ENCODE measurements around the gene SSUH2.
A peak's percentile ranks its signal among the peaks of the same experiment; 100 is the strongest.

Gene SSUH2

DNA sequence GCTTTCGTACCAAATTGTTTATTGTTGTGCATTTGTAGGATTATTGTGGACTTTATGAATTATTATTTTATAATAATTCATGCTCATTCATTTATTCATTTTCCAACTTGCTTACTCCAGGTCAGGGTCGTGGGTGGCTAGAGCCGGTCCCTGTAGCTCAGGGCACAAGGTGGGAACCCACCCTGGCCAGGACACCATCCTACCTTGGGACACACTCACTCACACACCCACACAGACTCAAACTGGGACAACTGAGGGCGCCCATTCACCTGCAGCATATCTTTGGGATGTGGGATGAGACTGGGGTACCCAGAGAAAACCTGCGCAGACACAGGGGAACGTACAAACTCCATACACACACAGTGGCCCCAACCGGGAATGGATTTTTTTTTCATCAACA lies 40.6 kb downstream of the SSUH2 start:
- H3K27me3 ChIP-seq (ENCODE audit: control insufficient read depth in 5 of 5, insufficient read depth in 4 of 5, low read length in 5 of 5) = no peaks in the 10 kb centered on the region
- H3K4me1 ChIP-seq (ENCODE audit: control insufficient read depth in 5 of 5, insufficient read depth in 5 of 5, low read length in 5 of 5) = peaks cover 2 to 28% (median 26%) of the 10 kb centered on the region in 5 donors
- H3K9me3 ChIP-seq (ENCODE audit: control insufficient read depth in 5 of 5, low read length in 5 of 5) = no peaks in the 10 kb centered on the region
- no peak overlapping the region for H3K9ac ChIP-seq (ENCODE audit: low read length in 5 of 5)
- no peaks in the 10 kb centered on the region for H3K36me3 ChIP-seq (ENCODE audit: control insufficient read depth in 5 of 5, insufficient read depth in 5 of 5, low read length in 5 of 5)
- no peak overlapping the region for H3K4me3 ChIP-seq (ENCODE audit: low read depth in 1 of 5, low read length in 5 of 5)
- H3K27ac ChIP-seq (ENCODE audit: low read depth, low read length) = no peak overlapping the region

DNA sequence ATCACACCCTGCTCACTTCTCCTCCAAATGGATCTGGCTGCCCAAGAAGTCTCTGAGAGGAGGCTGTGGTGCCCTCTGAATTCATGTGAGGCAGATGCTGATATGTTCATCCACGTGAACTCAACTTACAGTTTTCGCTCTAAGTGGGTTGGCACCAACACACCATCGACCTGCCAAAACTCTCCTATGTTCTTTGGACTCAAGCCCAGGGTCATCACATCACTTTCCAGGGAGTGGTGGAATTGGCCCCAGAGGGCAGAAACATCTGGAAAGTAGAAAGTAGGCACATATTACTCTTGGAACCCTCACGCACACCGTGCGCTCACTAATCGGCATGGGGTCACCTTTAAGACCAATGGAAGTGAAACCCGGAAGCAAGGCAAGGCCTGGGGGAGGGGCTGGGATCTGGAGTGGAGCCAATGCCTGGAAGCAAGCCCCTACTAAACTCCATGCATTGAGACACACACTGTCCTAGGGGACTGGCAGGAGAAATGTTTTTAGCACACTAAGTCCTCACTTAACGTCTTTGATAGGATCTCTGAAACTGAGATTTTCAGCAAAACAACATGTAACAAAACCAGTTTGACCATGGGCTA lies 41.4 kb downstream of the SSUH2 start:
- H3K36me3 ChIP-seq (ENCODE audit: control insufficient read depth in 5 of 5, insufficient read depth in 5 of 5, low read length in 5 of 5) = no peaks in the 10 kb centered on the region
- H3K9ac ChIP-seq (ENCODE audit: low read length in 5 of 5) = no peak overlapping the region
- H3K9me3 ChIP-seq (ENCODE audit: control insufficient read depth in 5 of 5, low read length in 5 of 5) = no peaks in the 10 kb centered on the region
- peak overlapping the region; percentile 20 for H3K27ac ChIP-seq (ENCODE audit: low read depth, low read length)
- no peaks in the 10 kb centered on the region for H3K27me3 ChIP-seq (ENCODE audit: control insufficient read depth in 5 of 5, insufficient read depth in 4 of 5, low read length in 5 of 5)
- peaks cover 2 to 28% (median 26%) of the 10 kb centered on the region in 5 donors for H3K4me1 ChIP-seq (ENCODE audit: control insufficient read depth in 5 of 5, insufficient read depth in 5 of 5, low read length in 5 of 5)
- no peak overlapping the region for H3K4me3 ChIP-seq (ENCODE audit: low read depth in 1 of 5, low read length in 5 of 5)

DNA sequence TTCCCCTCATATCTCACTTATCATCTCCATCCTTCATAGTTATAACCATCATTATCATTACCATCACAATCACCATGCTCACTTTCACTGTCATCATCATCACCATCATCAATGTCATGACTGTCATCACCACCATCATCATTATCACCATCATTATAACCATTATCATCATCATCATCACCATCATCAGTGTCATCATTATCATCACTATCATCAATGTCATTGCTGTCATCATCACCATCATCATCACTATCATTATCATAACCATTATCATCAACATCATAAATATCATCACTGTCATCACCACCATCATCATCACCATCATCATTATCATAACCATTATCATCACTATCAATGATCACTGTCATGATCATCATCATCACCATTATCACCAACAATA lies 44.1 kb downstream of the SSUH2 start:
- Histone ChIP-seq H3K27me3 (ENCODE audit: control insufficient read depth in 5 of 5, insufficient read depth in 4 of 5, low read length in 5 of 5) (no peaks in the 10 kb centered on the region), H3K9me3 (ENCODE audit: control insufficient read depth in 5 of 5, low read length in 5 of 5) (no peaks in the 10 kb centered on the region), H3K36me3 (ENCODE audit: control insufficient read depth in 5 of 5, insufficient read depth in 5 of 5, low read length in 5 of 5) (no peaks in the 10 kb centered on the region), H3K27ac (ENCODE audit: low read depth, low read length) (no peak overlapping the region), H3K9ac (ENCODE audit: low read length in 5 of 5) (no peak overlapping the region), H3K4me3 (ENCODE audit: low read depth in 1 of 5, low read length in 5 of 5) (no peak overlapping the region), H3K4me1 (ENCODE audit: control insufficient read depth in 5 of 5, insufficient read depth in 5 of 5, low read length in 5 of 5) (peaks cover 0 to 12% (median 12%) of the 10 kb centered on the region in 5 donors)

DNA sequence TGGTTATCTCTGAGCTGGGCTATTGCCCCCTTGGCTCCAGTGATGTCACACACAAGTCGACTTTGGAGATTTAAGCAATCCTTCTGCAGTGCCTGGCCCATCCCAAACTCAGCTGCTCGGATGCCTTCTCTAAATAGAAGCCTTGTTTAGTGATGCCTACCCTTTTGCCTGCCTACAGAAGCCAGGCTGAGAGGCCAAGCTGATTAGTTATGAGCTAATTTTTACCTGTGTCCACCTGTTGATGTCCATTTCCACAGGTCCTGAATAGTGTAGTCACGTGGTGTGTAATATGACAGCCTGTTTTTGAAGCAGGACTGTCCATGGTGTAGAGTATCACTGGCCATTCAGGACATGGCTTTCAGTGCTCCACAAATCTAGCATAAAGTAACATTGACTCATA lies 45.5 kb downstream of the SSUH2 start:
- H3K4me1 ChIP-seq (ENCODE audit: control insufficient read depth in 5 of 5, insufficient read depth in 5 of 5, low read length in 5 of 5) = peaks cover 0 to 13% (median 11%) of the 10 kb centered on the region in 5 donors
- no peaks in the 10 kb centered on the region for H3K9me3 ChIP-seq (ENCODE audit: control insufficient read depth in 5 of 5, low read length in 5 of 5)
- H3K27ac ChIP-seq (ENCODE audit: low read depth, low read length) = no peak overlapping the region
- H3K9ac ChIP-seq (ENCODE audit: low read length in 5 of 5) = no peak overlapping the region
- no peaks in the 10 kb centered on the region for H3K27me3 ChIP-seq (ENCODE audit: control insufficient read depth in 5 of 5, insufficient read depth in 4 of 5, low read length in 5 of 5)
- H3K4me3 ChIP-seq (ENCODE audit: low read depth in 1 of 5, low read length in 5 of 5) = no peak overlapping the region
- H3K36me3 ChIP-seq (ENCODE audit: control insufficient read depth in 5 of 5, insufficient read depth in 5 of 5, low read length in 5 of 5) = no peaks in the 10 kb centered on the region

DNA sequence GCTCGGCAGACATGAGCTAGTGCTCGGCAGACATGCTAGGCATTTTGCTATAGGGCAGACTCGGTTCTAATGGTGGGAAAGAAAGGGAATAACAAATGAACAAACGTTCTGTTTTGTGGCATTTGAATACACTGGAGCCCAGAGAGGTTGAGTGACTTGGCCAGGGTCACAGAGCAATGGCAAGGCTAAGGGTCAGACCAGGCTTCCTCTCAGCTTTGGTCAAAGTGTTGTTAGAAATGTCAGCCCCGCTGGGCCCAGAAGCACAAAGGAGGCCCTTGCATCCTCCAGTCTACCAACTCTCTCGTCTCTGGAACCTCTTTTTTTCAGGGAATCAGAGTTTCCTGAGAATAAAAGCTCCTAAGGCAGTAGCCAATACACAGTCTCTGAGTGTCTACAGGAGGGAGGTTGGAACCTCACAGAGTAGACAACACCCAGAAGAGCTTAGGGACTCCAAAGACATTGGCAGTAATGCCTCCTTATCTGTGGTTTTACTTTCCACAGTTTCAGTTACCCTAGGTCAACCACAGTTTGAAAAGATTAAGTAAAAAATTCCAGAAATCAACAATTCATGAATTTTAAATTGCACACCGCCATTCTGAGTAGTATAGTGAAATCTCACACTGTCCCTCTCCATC lies 47.3 kb downstream of the SSUH2 start:
- H3K9ac ChIP-seq (ENCODE audit: low read length in 5 of 5) = no peak overlapping the region
- H3K27ac ChIP-seq (ENCODE audit: low read depth, low read length) = no peak overlapping the region
- H3K27me3 ChIP-seq (ENCODE audit: control insufficient read depth in 5 of 5, insufficient read depth in 4 of 5, low read length in 5 of 5) = no peaks in the 10 kb centered on the region
- no peak overlapping the region for H3K4me3 ChIP-seq (ENCODE audit: low read depth in 1 of 5, low read length in 5 of 5)
- H3K9me3 ChIP-seq (ENCODE audit: control insufficient read depth in 5 of 5, low read length in 5 of 5) = no peaks in the 10 kb centered on the region
- H3K4me1 ChIP-seq (ENCODE audit: control insufficient read depth in 5 of 5, insufficient read depth in 5 of 5, low read length in 5 of 5) = peaks cover 0 to 19% (median 11%) of the 10 kb centered on the region in 5 donors
- H3K36me3 ChIP-seq (ENCODE audit: control insufficient read depth in 5 of 5, insufficient read depth in 5 of 5, low read length in 5 of 5) = no peaks in the 10 kb centered on the region

DNA sequence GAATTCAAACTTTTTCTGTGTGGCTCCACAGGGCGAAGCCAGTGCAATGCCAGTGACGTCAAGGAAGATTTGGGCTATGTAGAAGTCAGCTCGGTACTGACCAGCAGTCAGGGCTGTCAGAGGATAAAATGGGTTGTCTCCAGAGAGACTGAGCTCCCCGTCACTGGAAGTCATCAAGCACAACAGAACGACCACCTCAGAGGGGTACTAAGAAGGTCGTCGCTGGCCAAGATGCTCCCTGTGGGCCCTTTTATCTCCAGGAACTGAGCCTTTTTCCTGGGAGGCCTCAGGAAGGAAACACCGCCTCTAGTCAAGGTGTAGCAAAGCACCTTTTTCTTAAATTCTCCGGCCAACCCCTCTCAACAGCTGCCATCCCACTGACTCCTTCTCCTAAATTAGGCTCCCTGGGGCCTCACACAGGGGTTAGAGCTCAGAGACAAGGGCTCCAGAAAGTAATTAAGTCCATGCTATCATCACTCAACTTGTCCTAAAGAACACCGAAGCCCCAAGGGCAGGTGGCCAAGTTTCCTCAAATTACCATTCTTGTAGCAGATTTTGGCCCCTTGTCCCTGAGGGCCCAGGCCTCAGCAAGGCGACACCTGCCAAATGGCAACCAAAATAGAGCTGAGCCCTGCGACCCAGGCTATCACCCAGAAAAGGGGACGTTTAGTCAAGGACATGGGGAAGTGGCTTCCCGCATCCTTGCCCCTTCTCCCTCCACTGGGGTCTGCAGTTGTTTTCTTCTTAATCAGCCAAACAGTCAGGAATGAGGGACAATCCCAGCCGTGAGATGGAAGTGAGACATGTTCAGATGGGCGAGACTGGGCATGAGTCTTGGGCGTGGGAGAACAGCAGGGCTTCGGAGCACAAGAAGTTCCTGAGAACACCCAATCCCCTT lies 48.0 kb downstream of the SSUH2 start:
- Histone ChIP-seq H3K27me3 (ENCODE audit: control insufficient read depth in 5 of 5, insufficient read depth in 4 of 5, low read length in 5 of 5) (no peaks in the 10 kb centered on the region), H3K27ac (ENCODE audit: low read depth, low read length) (no peak overlapping the region), H3K4me1 (ENCODE audit: control insufficient read depth in 5 of 5, insufficient read depth in 5 of 5, low read length in 5 of 5) (peaks cover 0 to 21% (median 11%) of the 10 kb centered on the region in 5 donors), H3K4me3 (ENCODE audit: low read depth in 1 of 5, low read length in 5 of 5) (no peak overlapping the region), H3K9me3 (ENCODE audit: control insufficient read depth in 5 of 5, low read length in 5 of 5) (no peaks in the 10 kb centered on the region), H3K9ac (ENCODE audit: low read length in 5 of 5) (no peak overlapping the region), H3K36me3 (ENCODE audit: control insufficient read depth in 5 of 5, insufficient read depth in 5 of 5, low read length in 5 of 5) (no peaks in the 10 kb centered on the region)

DNA sequence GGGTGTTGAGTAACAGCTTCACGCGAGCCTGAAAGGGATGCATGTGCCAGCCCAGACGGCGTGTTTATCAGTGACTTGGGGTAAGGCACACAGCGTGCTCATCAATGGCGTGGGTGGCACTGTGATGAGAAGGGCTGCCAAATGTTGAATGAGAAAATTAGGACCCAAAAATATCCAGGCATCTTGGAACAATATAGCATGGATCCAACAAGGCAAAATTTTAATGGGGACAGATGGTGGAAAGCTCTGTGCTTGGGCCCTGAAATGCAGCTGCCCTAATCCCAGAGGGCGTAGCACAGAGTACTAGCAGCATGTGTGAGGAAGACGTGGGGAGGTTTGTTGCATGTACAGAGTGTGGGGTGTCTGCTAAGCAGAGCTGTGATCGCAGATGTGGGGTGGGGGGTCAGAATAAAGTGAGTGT lies 48.9 kb downstream of the SSUH2 start:
- Histone ChIP-seq H3K27ac (ENCODE audit: low read depth, low read length) (no peak overlapping the region), H3K4me3 (ENCODE audit: low read depth in 1 of 5, low read length in 5 of 5) (no peak overlapping the region), H3K27me3 (ENCODE audit: control insufficient read depth in 5 of 5, insufficient read depth in 4 of 5, low read length in 5 of 5) (no peaks in the 10 kb centered on the region), H3K4me1 (ENCODE audit: control insufficient read depth in 5 of 5, insufficient read depth in 5 of 5, low read length in 5 of 5) (peaks cover 0 to 21% (median 11%) of the 10 kb centered on the region in 5 donors), H3K9ac (ENCODE audit: low read length in 5 of 5) (no peak overlapping the region), H3K9me3 (ENCODE audit: control insufficient read depth in 5 of 5, low read length in 5 of 5) (no peaks in the 10 kb centered on the region), H3K36me3 (ENCODE audit: control insufficient read depth in 5 of 5, insufficient read depth in 5 of 5, low read length in 5 of 5) (no peaks in the 10 kb centered on the region)

DNA sequence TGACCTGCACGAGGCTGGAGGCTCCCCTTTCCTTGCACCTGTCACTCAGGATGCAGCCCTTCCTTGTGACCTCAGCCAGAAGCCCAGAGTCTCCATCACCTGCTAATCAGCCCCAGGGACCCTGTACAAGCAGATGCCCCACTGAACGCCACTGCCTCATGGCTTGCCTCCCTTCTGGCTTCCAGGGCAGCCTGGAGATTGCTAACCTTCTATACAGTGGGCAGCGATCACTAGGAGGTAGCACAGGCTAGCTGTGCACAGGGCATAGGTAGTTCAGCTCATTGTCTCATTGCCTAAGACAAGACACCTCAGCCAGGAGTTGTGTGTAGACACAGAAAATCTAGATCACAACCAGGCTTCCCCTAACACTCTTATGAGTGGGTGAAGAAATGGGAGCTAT lies 49.3 kb downstream of the SSUH2 start:
- Histone ChIP-seq H3K36me3 (ENCODE audit: control insufficient read depth in 5 of 5, insufficient read depth in 5 of 5, low read length in 5 of 5) (no peaks in the 10 kb centered on the region), H3K4me1 (ENCODE audit: control insufficient read depth in 5 of 5, insufficient read depth in 5 of 5, low read length in 5 of 5) (peaks cover 0 to 23% (median 11%) of the 10 kb centered on the region in 5 donors), H3K27me3 (ENCODE audit: control insufficient read depth in 5 of 5, insufficient read depth in 4 of 5, low read length in 5 of 5) (no peaks in the 10 kb centered on the region), H3K4me3 (ENCODE audit: low read depth in 1 of 5, low read length in 5 of 5) (no peak overlapping the region), H3K9ac (ENCODE audit: low read length in 5 of 5) (no peak overlapping the region), H3K9me3 (ENCODE audit: control insufficient read depth in 5 of 5, low read length in 5 of 5) (no peaks in the 10 kb centered on the region), H3K27ac (ENCODE audit: low read depth, low read length) (no peak overlapping the region)

DNA sequence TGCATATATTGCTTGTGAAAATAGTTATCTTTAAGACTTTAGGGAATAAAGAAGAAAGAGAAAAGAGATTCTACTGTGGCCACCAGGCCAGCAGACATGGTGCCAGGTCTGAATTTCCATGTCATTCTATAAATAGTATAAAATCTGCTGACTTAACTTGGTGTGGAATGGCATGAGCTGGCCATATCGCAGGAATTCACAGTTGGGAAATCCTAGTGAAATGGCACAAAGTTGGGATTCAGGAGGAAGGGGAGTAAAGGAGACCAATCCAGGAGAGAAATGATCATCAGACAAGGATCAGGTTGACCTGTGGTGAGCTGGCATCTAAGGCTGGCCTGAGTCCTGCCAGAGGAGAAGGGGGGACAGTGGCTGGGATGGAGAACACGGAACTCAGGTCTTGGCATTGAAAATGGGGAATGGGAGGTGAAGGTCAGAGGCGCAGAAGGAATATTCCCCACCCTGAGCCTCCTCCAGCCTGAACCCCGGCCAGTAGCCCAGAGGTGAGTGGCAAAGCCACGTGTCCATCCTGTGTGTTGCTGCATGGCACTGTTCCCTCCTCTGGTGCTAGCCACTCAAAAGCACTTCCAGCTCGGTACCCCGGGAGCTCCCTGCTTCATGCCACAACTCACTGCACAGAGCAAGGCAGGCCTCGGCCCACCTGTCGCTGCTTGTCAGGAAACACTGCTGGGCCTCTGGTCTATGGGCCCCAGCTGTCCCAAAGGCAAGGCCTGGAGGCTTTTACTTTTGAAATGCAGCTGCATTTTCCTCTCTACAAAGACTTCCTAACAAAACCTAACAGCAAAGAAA lies 51.4 kb downstream of the SSUH2 start:
- Histone ChIP-seq H3K4me1 (ENCODE audit: control insufficient read depth in 5 of 5, insufficient read depth in 5 of 5, low read length in 5 of 5) (peaks cover 0 to 27% (median 11%) of the 10 kb centered on the region in 5 donors), H3K9me3 (ENCODE audit: control insufficient read depth in 5 of 5, low read length in 5 of 5) (no peaks in the 10 kb centered on the region), H3K27ac (ENCODE audit: low read depth, low read length) (peak overlapping the region; percentile 60), H3K27me3 (ENCODE audit: control insufficient read depth in 5 of 5, insufficient read depth in 4 of 5, low read length in 5 of 5) (no peaks in the 10 kb centered on the region), H3K9ac (ENCODE audit: low read length in 5 of 5) (no peak overlapping the region), H3K36me3 (ENCODE audit: control insufficient read depth in 5 of 5, insufficient read depth in 5 of 5, low read length in 5 of 5) (no peaks in the 10 kb centered on the region), H3K4me3 (ENCODE audit: low read depth in 1 of 5, low read length in 5 of 5) (no peak overlapping the region)

All from subcutaneous abdominal adipose tissue (tissue), 5 donors.